Breast epithelium (tissue), 3 donors: ENCODE data around the gene UQCRC2.

Experiments used
- POLR2A ChIP-seq: fragments of 450-650 bp; IDR thresholded peaks from one replicate; pipeline ENCODE4 v1.6.1; 2016; ENCODE audit warnings: antibody characterized with exemption, mild to moderate bottlenecking, moderate library complexity
- POLR2AphosphoS5 ChIP-seq, 3 donors: sonication (generic); formaldehyde crosslinking; IDR thresholded peaks; one replicate each; pipeline ENCODE4 v1.6.1; 2017; ENCODE audit warnings: antibody characterized with exemption in 3 of 3
- TF ChIP-seq, protein P1 (sequence below), 3 donors: fragments of 450-650 bp; IDR thresholded peaks; one replicate each; pipeline ENCODE4 v1.5.1; 2016 to 2017; ENCODE audit warnings: antibody characterized with exemption in 3 of 3, mild to moderate bottlenecking in 3 of 3, moderate library complexity in 3 of 3

DNA sequence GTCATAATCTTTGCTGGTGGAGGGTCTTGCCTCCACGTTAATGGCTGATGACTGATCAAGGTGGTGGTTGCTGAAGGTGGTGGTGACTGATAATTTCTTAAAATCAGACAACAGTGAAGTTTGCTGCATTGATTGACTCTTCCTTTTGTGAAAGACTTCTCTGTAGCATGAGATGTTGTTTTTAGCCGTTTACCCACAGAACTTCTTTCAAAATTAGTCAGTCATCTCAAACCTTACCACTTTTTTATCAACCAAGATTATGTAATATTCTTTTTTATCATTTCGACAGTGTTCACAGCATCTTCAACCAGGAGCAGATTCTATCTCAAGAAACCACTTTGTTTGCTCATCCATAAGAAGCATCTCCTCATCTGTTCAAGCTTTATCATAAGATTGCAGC, 5.9 kb downstream of the UQCRC2 start:
- TF ChIP-seq, protein P1, sequence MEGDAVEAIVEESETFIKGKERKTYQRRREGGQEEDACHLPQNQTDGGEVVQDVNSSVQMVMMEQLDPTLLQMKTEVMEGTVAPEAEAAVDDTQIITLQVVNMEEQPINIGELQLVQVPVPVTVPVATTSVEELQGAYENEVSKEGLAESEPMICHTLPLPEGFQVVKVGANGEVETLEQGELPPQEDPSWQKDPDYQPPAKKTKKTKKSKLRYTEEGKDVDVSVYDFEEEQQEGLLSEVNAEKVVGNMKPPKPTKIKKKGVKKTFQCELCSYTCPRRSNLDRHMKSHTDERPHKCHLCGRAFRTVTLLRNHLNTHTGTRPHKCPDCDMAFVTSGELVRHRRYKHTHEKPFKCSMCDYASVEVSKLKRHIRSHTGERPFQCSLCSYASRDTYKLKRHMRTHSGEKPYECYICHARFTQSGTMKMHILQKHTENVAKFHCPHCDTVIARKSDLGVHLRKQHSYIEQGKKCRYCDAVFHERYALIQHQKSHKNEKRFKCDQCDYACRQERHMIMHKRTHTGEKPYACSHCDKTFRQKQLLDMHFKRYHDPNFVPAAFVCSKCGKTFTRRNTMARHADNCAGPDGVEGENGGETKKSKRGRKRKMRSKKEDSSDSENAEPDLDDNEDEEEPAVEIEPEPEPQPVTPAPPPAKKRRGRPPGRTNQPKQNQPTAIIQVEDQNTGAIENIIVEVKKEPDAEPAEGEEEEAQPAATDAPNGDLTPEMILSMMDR (IDR thresholded peaks at IDR 0.05), result no peak
- TF ChIP-seq POLR2AphosphoS5 (IDR thresholded peaks at IDR 0.05), result no peak
- TF ChIP-seq POLR2A, result no peak
